GM06990 (cell line): ENCODE data around the gene TIE1.

Experiments used
- DNase-seq: peaks from one replicate; pipeline ENCODE4 v3.0.0-alpha.2; 2011; ENCODE audit not compliant: insufficient read length; ENCODE audit errors: extremely low read depth
- H3K27me3 ChIP-seq: replicated peaks from 2 replicates; pipeline ENCODE4 v1.6.0; 2011; ENCODE audit warnings: low read length; ENCODE audit not compliant: control insufficient read depth, insufficient read depth
- H3K36me3 ChIP-seq: 2 replicates; pipeline ENCODE4 v1.5.1; 2011; ENCODE audit warnings: low read length; ENCODE audit not compliant: control insufficient read depth, insufficient read depth
- H3K4me3 ChIP-seq: replicated peaks from 2 replicates; pipeline ENCODE4 v1.5.1; 2011; ENCODE audit warnings: low read depth, mild to moderate bottlenecking, control low read depth, low read length
- TF ChIP-seq, protein P1 (sequence below): IDR thresholded peaks from 2 replicates; pipeline ENCODE4 v1.5.1; 2011; ENCODE audit warnings: low read length, control low read depth, mild to moderate bottlenecking, inconsistent platforms; ENCODE audit not compliant: insufficient read depth, poor library complexity, severe bottlenecking

Gene TIE1

DNA sequence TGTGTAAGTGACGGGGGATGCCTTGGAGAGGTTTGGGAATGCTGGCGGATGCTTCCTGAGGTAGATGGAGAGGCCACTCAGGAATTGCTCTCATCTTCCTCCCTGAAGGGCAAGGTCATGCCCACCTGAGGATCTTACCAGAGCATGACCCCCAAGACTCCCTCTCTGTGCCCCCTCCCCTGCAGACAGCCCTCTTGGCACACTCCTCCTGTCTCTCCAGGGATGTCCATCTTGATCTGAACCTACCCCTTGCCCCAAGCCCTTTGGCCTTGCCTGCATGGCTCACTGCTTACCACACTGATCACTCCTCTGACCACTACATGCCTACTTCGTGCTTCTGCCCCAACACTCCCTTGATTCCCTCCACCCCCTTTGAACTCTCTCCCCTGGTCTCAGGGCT, 19.0 kb downstream of the TIE1 start:
- no peaks in the 10 kb centered on the region for H3K36me3 ChIP-seq
- TF ChIP-seq, protein P1, sequence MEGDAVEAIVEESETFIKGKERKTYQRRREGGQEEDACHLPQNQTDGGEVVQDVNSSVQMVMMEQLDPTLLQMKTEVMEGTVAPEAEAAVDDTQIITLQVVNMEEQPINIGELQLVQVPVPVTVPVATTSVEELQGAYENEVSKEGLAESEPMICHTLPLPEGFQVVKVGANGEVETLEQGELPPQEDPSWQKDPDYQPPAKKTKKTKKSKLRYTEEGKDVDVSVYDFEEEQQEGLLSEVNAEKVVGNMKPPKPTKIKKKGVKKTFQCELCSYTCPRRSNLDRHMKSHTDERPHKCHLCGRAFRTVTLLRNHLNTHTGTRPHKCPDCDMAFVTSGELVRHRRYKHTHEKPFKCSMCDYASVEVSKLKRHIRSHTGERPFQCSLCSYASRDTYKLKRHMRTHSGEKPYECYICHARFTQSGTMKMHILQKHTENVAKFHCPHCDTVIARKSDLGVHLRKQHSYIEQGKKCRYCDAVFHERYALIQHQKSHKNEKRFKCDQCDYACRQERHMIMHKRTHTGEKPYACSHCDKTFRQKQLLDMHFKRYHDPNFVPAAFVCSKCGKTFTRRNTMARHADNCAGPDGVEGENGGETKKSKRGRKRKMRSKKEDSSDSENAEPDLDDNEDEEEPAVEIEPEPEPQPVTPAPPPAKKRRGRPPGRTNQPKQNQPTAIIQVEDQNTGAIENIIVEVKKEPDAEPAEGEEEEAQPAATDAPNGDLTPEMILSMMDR: no peak
- no peaks in the 10 kb centered on the region for H3K27me3 ChIP-seq
- no peak overlapping the region for H3K4me3 ChIP-seq
- no peak for DNase-seq

DNA sequence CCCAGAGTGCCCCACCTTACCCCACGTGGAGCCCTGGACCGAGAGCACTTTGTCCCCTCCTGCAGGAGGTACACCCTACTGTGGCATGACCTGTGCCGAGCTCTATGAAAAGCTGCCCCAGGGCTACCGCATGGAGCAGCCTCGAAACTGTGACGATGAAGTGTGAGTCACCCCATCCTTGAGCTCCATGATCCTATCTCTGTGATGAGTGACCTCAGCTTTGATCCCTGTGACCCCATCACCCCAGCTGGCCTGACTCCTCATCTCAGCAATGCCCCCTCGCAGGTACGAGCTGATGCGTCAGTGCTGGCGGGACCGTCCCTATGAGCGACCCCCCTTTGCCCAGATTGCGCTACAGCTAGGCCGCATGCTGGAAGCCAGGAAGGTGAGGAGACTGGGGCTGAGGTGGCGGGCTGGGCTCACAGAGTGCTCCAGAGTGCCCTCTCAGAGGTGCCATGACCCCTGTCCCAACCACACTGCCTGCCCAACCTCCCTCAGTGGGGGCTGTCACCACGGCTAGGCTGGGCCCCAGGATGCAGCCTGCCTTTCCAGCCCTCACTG, 20.6 kb downstream of the TIE1 start:
- no peak for DNase-seq
- no peaks in the 10 kb centered on the region for H3K27me3 ChIP-seq
- TF ChIP-seq, protein P1: no peak
- H3K36me3 ChIP-seq: no peaks in the 10 kb centered on the region
- H3K4me3 ChIP-seq: no peak overlapping the region

DNA sequence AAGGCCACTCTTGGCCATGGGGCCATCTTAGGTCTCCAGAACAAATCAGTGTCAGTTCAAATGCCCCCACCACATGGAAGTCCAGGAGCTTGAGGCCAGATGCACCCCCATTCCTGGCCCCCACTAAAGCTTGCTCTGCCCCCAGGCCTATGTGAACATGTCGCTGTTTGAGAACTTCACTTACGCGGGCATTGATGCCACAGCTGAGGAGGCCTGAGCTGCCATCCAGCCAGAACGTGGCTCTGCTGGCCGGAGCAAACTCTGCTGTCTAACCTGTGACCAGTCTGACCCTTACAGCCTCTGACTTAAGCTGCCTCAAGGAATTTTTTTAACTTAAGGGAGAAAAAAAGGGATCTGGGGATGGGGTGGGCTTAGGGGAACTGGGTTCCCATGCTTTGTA, 21.7 kb downstream of the TIE1 start:
- TF ChIP-seq, protein P1: no peak
- Histone ChIP-seq H3K4me3 (no peak overlapping the region), H3K36me3 (no peaks in the 10 kb centered on the region), H3K27me3 (no peaks in the 10 kb centered on the region)
- DNase-seq: no peak

DNA sequence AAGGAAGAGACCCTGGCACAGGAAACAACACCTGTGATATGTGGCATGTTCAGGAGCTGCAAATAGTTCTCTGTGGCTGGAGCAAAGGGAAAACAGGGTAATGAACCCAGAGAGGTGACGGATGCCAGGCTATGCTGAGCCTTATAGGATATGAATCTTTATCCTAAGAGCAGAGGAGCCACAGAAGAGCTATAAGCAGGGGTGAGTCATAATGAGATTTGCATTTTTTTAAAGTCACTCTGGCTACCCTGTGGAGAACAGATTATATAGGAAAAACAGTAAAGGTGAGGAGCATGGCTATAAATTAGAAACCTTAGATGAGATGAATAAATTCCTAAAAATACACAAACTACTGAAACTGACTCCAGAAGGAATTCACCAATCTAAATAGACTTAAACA, 24.0 kb downstream of the TIE1 start:
- Histone ChIP-seq H3K36me3 (no peaks in the 10 kb centered on the region), H3K4me3 (no peak overlapping the region), H3K27me3 (no peaks in the 10 kb centered on the region)
- DNase-seq: no peak
- TF ChIP-seq, protein P1: no peak

DNA sequence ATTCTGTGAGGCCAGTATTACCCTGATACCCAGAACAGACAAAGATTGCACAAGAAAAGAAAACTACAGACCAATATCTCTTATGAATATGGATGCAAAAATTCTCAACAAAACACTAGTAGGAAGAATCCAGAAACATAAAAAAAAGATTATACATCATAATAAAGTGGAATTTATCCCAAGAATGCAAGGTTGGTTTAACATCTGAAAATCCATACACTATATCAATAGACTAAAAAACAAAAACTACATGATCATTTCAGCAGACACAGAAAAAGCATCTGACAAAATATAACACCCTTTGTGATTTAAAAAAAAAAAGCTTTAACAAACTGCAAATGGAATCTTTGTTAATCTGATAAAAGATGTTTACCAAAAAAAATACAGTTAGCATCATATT, 24.6 kb downstream of the TIE1 start:
- Histone ChIP-seq H3K36me3 (no peaks in the 10 kb centered on the region), H3K4me3 (no peak overlapping the region), H3K27me3 (no peaks in the 10 kb centered on the region)
- no peak for DNase-seq
- TF ChIP-seq, protein P1: no peak
